GM19438 (cell line): ENCODE results near the gene PRDX3.
A peak's percentile ranks its signal among the peaks of the same experiment; 100 is the strongest.
"Not testable (repeated sequence)": the region's sequence is repeated elsewhere in the genome, so short reads cannot be mapped to it uniquely, and the experiment has no call there.

Experiments
- ATAC-seq: cut with Tn5 transposase; IDR thresholded peaks from one replicate; pipeline ENCODE4 v1.9.1; 2021; ENCODE audit warnings: low read depth; ENCODE audit not compliant: unreplicated experiment

The PRDX3 gene

GRCh38 chr10:119165171-119166117, 13.2 kb downstream of the PRDX3 start, which contains the start of gene SFXN4:
Gene SFXN4 (minus strand): TSS chr10:119165714. CDS start chr10:119165647, 67 bp downstream.
- peak; percentile 91 for ATAC-seq

GRCh38 chr10:119162452-119163092, 16.0 kb downstream of the PRDX3 start:
- ATAC-seq: no peak

- ATAC-seq: no peak
Measured at GRCh38 chr10:119161680-119162451, 16.7 kb downstream of the PRDX3 start.

- ATAC-seq: no peak
Measured at GRCh38 chr10:119159332-119159731, 19.3 kb downstream of the PRDX3 start.

- no peak for ATAC-seq
Measured at GRCh38 chr10:119153661-119154060, 25.0 kb downstream of the PRDX3 start.

- no peak for ATAC-seq
Measured at GRCh38 chr10:119153041-119153440, 25.6 kb downstream of the PRDX3 start.

GRCh38 chr10:119151601-119152000, 27.0 kb downstream of the PRDX3 start:
- not testable (repeated sequence) for ATAC-seq

- no peak for ATAC-seq
Measured at GRCh38 chr10:119149729-119150128, 28.9 kb downstream of the PRDX3 start.

GRCh38 chr10:119149157-119149556, 29.5 kb downstream of the PRDX3 start:
- ATAC-seq: no peak

- ATAC-seq: no peak
Measured at GRCh38 chr10:119143657-119144056, 35.0 kb downstream of the PRDX3 start.

- ATAC-seq: no peak
Measured at GRCh38 chr10:119140603-119141245, 37.9 kb downstream of the PRDX3 start.

GRCh38 chr10:119139464-119140067, 39.0 kb downstream of the PRDX3 start:
- ATAC-seq: no peak

GRCh38 chr10:119138346-119139306, 40.0 kb downstream of the PRDX3 start:
- no peak for ATAC-seq

- ATAC-seq: not testable (repeated sequence)
Measured at GRCh38 chr10:119137878-119138277, 40.7 kb downstream of the PRDX3 start.

- ATAC-seq: no peak
Measured at GRCh38 chr10:119136084-119136483, 42.5 kb downstream of the PRDX3 start.

GRCh38 chr10:119135513-119135881, 43.1 kb downstream of the PRDX3 start:
- ATAC-seq: no peak

- no peak for ATAC-seq
Measured at GRCh38 chr10:119133949-119134348, 44.7 kb downstream of the PRDX3 start.

- ATAC-seq: no peak
Measured at GRCh38 chr10:119132521-119133345, 45.9 kb downstream of the PRDX3 start.
